SJSA1 (cell line): ENCODE measurements around the gene TFF1. TPM values are rescaled to one million over a fixed set of nuclear protein-coding genes. Genes with fewer than 3 reads are reported as not detected.

ENCODE experiments used
- DNase-seq, 2 experiments: peaks; one replicate each; pipeline ENCODE4 v3.0.0-alpha.2; 2015 to 2020; ENCODE audit warnings: low spot score in 2 of 2, low read depth in 1 of 2
- H3K27ac ChIP-seq: fragments of 250-450 bp; sonication (Bioruptor Pico); 2 replicates; pipeline ENCODE4 v1.5.1; 2020; ENCODE audit warnings: mild to moderate bottlenecking, moderate library complexity
- H3K27me3 ChIP-seq: fragments of 250-450 bp; sonication (Bioruptor Pico); replicated peaks from 2 replicates; pipeline ENCODE4 v1.5.1; 2020; ENCODE audit warnings: mild to moderate bottlenecking, moderate library complexity
- H3K36me3 ChIP-seq: fragments of 250-450 bp; sonication (Bioruptor Pico); 2 replicates; pipeline ENCODE4 v1.5.1; 2020; ENCODE audit warnings: mild to moderate bottlenecking
- H3K4me1 ChIP-seq: fragments of 250-450 bp; sonication (Bioruptor Pico); replicated peaks from 2 replicates; pipeline ENCODE4 v1.6.1; 2021; ENCODE audit warnings: mild to moderate bottlenecking
- H3K4me3 ChIP-seq: fragments of 250-450 bp; sonication (Bioruptor Pico); 2 replicates; pipeline ENCODE4 v1.5.1; 2020; ENCODE audit warnings: mild to moderate bottlenecking
- H3K9me3 ChIP-seq: fragments of 250-450 bp; sonication (Bioruptor Pico); replicated peaks from 2 replicates; pipeline ENCODE4 v1.5.1; 2020; ENCODE audit warnings: mild to moderate bottlenecking
- total RNA-seq: library from RNA; depleted of rRNA; stranded (reverse); fragments of >200 nt; shearing (Covaris generic); gene quantifications from 2 replicates; pipeline ENCODE4 v1.2.3, GENCODE V29; 2014

Gene TFF1
- total RNA-seq, 1 experiment from 2014 or later, result not detected

DNA sequence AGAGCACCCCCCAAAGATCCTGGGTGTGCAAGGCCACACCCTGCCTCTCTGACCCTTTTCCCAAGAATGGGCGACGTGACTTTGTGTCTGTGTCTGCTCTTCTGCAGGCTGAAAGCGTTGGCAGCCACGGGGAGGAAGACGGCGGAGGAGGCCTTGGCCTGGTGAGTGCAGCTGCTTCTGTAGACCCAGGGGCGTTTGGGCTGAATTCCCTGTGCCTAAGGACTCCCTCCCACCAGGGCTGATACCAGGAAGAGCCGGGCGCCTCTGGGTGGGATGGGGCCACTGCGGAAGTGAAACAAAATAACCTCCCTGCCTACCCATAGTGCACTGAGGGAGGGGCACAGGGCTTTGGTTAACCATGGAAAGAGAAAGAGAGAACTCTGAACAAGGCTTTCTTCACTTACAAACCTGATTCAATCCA lies 39.9 kb upstream of the TFF1 start:
- Histone ChIP-seq H3K4me3 (no peak overlapping the region), H3K27me3 (no peaks in the 10 kb centered on the region), H3K36me3 (no peaks in the 10 kb centered on the region), H3K27ac (no peak overlapping the region), H3K9me3 (0 out of 2 replicates have a peak, but pooled peaks cover 1% of the 10 kb centered on the region), H3K4me1 (no peaks in the 10 kb centered on the region)
- DNase-seq, result no peak

DNA sequence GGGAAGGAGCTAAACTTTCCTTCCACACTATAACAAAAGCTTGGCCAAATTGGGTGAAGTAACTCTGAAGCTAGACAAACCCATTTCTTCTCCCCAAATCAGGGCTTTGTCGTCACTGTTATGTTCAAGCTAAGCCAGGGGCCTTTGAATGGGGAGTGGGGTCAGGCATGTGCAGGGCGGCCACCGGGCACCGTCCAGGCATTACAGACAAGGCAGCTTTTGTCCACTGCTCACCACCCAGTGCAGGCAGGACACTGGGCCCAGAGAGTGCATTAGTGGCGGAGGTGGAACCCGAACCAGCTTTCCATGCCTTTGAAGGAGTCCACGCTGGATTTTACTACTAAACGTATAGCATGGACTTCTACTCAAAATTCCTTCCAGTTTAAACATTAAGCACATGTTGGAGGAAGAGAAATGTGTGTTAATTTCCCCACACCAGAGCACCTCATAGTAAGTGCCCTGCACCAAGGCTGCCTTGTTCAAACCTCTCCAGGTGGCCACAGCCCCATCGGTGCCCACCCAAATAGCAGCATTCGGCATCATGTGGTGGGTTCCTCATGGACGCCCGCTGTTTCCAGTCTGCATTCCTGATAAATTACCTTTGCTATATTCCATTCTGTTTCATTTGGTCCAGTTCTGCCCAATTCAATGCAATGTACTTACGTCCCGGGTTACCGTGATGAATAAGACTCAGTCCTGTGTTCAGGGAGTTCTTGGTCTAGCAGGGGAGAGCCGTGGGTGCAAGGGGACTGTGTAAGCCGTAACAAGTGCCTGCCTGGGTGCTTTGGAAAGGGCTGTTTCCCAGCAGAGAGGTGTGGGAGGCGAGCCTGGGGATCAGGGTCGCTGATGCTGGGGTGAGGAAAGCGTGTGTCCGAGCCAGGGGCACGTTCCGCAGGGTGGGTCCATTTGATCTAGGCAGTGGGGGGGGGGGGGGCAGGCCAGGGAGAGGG lies 39.0 kb upstream of the TFF1 start:
- Histone ChIP-seq H3K27ac (no peak overlapping the region), H3K4me1 (peaks cover 6% of the 10 kb centered on the region), H3K9me3 (no peaks in the 10 kb centered on the region), H3K27me3 (no peaks in the 10 kb centered on the region), H3K36me3 (no peaks in the 10 kb centered on the region), H3K4me3 (no peak overlapping the region)
- DNase-seq, result no peak

DNA sequence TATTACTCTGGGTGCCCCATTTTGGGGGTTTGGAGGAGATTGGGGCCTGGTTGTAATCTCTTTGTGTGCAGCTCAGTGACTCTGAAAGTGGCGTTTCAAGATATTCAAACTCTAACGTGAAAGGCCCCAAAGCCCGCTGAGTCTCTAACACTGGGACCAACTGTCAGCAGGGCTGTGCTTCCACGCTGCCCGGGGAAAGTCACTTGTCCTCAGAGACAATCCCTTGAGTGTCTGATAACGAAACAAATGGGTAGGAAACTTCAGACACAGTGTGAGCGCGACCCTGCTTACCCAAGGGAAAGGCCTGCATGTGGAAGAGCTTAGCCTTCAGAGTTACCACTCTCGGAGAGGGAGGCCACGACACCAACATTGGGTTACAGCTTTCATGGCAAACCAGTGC lies 38.2 kb upstream of the TFF1 start:
- DNase-seq, result no peak
- Histone ChIP-seq H3K4me1 (peaks cover 10% of the 10 kb centered on the region), H3K27me3 (no peaks in the 10 kb centered on the region), H3K27ac (no peak overlapping the region), H3K9me3 (no peaks in the 10 kb centered on the region), H3K4me3 (no peak overlapping the region), H3K36me3 (no peaks in the 10 kb centered on the region)

DNA sequence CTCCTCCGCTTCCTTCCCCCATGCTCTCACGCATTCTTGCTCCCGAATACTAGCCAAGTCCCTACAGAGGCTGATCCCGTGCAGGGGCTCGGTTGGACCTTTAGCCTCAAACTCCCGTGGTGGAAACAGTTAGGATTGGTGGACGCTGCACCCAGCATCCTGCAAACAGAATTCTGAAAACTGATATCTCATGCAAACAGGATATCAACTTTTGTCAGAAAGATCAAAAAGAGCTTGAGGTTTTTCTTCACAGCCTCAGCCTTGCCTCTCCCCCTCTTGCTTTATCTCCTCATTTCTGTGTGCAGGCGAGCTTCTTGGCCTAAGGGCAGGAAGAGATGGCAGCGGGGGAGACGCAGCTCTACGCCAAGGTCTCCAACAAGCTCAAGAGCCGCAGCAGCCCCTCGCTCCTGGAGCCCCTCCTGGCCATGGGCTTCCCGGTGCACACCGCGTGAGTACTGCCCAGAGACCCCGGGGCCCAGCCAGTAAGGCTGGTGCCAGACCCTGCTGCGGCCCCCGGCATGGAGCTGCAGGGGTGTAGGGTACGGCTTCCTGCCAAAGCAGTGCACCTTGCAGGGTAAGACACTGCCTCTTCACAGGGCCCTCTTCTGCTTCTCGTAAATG lies 37.4 kb upstream of the TFF1 start, which contains the start of gene UBASH3A:
TSS of gene UBASH3A (plus strand) at position 292 of the 621 bp plus-strand sequence. CDS start at position 336, 44 bp downstream.
- Histone ChIP-seq H3K4me1 (peaks cover 10% of the 10 kb centered on the region), H3K9me3 (no peaks in the 10 kb centered on the region), H3K4me3 (no peak within 1 kb of the TSS), H3K27ac (no peak within 1 kb of the TSS), H3K27me3 (no peaks in the 10 kb centered on the region), H3K36me3 (no peaks in the 10 kb centered on the region)
- DNase-seq, result no peak

DNA sequence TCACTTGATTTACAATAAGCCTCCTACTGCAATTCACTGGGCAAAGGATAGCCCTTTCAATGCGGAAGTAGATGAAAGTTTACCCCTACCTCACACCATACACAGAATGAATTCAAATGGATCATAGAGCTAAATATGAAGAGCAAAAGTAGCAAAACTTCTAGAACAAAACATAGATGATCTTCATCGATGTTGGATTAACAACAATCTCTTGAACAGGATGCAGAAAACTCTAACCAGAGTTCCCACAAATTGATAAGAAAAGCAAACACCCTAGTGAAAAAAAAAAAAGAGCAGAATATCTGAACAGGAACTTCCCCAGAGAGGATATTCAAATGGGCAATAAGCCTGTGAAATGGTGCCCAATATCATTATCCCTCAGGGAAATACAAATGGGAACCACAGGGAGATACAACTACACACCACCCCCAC lies 35.5 kb upstream of the TFF1 start:
- H3K36me3 ChIP-seq, result no peaks in the 10 kb centered on the region
- H3K9me3 ChIP-seq, result no peaks in the 10 kb centered on the region
- no peak for DNase-seq
- H3K4me1 ChIP-seq, result peaks cover 10% of the 10 kb centered on the region
- H3K27me3 ChIP-seq, result no peaks in the 10 kb centered on the region
- no peak overlapping the region for H3K27ac ChIP-seq
- no peak overlapping the region for H3K4me3 ChIP-seq

DNA sequence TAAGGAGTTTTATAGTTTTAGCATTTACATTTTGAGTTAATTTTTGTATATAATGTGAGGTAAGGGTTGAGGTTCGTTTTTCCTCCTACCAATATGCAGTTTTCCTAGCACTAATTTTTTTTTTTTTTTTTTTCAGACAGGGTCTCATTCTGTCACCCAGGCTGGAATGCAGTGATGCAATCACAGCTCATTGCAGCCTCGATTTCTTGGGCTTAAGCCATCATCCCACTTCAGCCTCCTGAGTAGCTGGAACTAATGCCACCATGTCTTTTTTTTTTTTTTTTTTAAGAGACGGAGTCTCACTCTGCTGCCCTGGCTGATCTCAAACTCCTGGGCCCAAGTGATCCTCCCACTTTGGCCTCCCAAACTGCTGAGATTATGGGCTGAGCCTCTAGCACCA lies 34.8 kb upstream of the TFF1 start:
- Histone ChIP-seq H3K4me3 (no peak overlapping the region), H3K9me3 (no peaks in the 10 kb centered on the region), H3K27ac (0 out of 2 replicates have a peak overlapping the region, but pooled peaks have one; percentile 6), H3K27me3 (no peaks in the 10 kb centered on the region), H3K36me3 (no peaks in the 10 kb centered on the region), H3K4me1 (peaks cover 10% of the 10 kb centered on the region)
- peak in 1 of 2 experiments; percentile 23 for DNase-seq

DNA sequence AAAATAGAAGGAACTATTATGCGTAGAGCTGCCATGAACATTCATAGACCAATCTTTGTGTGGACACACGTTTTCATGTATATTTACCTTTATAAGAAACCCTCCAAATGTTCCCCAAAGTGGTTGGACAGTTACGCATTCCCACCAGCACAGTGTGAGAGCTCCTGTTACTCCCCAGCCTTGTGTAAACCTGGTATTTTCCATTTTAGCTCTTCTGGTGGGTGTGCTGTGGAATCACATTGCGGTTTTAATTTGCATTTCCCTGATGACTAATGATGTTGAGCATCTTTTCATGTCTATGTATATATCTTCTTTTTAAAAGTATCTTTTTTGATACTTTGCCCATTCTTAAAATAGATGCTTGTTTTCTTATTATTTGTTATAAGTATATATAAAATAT lies 34.2 kb upstream of the TFF1 start:
- Histone ChIP-seq H3K36me3 (no peaks in the 10 kb centered on the region), H3K27me3 (no peaks in the 10 kb centered on the region), H3K9me3 (no peaks in the 10 kb centered on the region), H3K4me3 (no peak overlapping the region), H3K4me1 (peaks cover 10% of the 10 kb centered on the region), H3K27ac (0 out of 2 replicates have a peak overlapping the region, but pooled peaks have one; percentile 6)
- DNase-seq, result peak in 1 of 2 experiments; percentile 47

DNA sequence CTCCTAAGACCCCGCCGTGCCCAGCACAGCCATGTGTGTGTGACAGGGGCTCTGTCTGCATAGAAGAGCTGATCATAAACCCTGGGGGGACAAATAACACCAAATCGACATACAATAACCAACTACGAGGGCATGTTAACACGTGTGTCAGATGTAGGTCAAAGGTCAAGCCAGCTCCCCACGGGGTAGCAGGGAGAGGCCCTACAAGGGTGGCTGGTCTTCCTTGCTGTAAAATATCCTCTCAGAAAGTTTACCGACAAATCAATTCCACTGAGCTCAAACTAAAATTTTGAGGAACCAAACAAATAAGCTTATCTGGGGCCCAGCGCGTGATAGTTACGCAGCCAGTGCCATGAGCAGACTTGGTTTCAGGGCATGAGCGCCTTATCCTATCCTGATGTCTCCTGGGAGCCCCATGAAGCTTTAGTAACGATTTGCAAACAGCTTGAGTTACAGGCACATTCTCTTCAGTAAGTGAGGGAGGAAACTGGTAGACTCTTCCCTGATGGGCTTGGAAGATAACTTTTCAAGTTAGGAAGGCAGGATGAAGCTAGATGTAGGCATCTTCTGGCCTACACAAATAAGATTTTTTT lies 32.2 kb upstream of the TFF1 start:
- no peak overlapping the region for H3K4me3 ChIP-seq
- no peaks in the 10 kb centered on the region for H3K27me3 ChIP-seq
- no peaks in the 10 kb centered on the region for H3K36me3 ChIP-seq
- H3K27ac ChIP-seq, result no peak overlapping the region
- no peaks in the 10 kb centered on the region for H3K9me3 ChIP-seq
- H3K4me1 ChIP-seq, result peaks cover 10% of the 10 kb centered on the region
- no peak for DNase-seq

DNA sequence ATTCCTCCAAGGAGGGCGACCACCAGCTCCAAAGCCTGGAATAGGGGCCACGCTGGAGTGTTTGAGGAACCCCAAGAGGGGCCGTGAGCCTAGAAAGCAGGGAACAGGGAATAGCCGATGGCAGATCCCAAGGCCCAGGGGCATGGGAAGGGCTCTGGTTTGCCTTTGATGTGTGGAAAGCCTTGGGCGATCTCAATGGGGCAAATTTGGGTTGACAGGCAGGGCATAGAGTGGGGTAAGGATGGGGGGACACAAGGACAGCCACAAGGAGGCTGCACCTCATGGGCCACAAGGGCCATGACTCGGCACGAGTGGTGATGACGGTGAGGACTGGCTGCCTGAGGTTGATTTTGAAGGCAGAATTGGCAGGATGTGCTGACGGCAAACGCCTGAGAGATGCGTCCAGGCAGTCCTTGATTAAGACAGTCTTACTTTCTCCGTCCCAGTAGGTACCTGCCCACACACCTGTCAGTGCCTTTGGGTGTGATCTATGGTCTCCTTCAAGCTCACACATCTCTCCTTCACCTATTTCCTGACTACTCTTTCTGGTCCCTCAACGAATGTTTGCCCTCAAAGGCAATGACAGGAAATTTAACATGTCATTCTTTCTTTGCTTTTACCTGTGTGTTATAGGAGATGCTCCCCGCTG lies 31.5 kb upstream of the TFF1 start:
- Histone ChIP-seq H3K27ac (no peak overlapping the region), H3K9me3 (no peaks in the 10 kb centered on the region), H3K4me3 (no peak overlapping the region), H3K27me3 (no peaks in the 10 kb centered on the region), H3K36me3 (no peaks in the 10 kb centered on the region), H3K4me1 (peaks cover 17% of the 10 kb centered on the region)
- DNase-seq, result no peak

DNA sequence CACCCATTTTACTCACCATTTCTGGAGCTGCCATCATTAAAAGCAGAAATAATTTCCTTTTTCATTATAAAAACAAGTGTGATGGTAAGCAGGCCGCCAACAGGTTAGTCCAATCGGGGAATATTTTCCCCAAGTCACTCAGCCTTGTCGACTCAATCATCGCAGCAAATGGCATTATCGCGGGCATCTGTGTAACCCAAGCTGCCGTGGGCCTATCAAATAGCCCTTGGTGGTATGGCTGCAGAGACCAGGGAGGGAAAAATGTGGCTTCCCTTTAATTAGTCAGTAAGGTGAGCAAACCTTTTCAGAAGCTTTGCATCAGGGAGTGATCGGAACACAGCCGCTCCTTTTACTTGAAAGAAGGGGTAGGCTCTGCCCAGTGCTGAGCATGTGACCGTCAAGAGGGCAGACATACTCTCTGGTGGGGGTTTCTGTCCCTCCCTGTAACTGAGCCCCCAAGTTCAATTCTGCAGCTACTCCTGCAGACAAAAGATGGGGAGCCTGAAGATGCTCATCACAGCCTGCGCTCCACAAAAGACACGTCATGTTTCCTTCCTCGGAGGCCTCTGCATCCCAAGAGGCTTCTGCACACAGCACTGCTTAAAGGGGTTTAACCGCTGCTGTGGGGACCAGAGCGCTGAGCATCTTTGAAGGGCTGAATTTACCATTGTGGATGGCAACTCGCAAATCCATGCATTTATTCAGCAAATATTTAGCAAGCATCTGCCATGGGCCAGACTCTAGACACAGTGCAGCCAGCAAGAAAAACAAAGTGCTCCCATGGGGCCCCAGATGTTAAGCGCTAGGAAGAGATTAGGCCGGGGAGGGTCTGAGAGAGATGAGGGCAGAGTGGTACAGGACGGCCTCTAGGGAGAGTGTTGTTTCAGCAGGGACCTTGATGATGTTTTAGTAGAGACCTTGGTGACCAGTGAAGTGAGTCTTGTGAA lies 30.7 kb upstream of the TFF1 start:
- DNase-seq, result no peak
- Histone ChIP-seq H3K4me3 (no peak overlapping the region), H3K27ac (no peak overlapping the region), H3K9me3 (no peaks in the 10 kb centered on the region), H3K27me3 (no peaks in the 10 kb centered on the region), H3K36me3 (no peaks in the 10 kb centered on the region), H3K4me1 (peaks cover 23% of the 10 kb centered on the region)

DNA sequence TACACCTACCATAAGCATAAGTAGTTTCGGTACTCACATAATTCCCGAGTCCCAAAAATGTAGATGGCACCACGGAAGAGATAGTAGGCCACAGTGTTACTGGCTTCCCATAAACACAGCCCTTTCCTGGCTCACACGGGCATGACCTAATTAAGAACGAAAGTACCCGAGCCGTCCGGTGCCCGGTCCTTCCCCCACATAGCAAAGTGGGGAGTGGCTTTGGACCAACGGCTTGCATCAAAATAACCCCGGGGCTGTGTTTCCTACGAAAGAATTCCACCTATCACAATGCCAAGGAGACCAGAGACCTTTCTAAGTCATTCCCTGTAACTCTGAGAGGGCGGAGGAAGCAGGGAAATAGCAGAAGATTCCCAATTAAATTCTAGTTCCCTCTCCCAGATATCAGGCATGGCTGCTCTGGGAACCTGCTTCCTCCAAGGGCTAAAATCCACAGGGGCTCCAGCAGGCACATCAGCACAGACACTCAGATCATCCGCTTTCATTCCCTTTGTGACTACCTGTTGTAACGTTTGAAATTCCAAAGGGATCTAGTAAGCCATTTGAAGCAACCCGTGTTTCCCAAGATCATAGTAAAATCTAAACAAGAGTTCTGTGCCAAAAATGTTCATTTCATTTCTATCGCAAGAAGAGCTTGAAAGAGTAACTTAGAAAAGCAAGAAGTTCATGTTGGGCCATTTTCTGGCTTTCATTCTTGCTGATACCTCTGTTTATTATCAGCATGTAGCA lies 29.7 kb upstream of the TFF1 start, which contains the start of gene TMPRSS3:
TSS of gene TMPRSS3 (minus strand) at position 148 of the 747 bp plus-strand sequence. CDS start 635 bp downstream, outside the sequence.
- H3K4me1 ChIP-seq, result peaks cover 22% of the 10 kb centered on the region
- DNase-seq, result no peak

DNA sequence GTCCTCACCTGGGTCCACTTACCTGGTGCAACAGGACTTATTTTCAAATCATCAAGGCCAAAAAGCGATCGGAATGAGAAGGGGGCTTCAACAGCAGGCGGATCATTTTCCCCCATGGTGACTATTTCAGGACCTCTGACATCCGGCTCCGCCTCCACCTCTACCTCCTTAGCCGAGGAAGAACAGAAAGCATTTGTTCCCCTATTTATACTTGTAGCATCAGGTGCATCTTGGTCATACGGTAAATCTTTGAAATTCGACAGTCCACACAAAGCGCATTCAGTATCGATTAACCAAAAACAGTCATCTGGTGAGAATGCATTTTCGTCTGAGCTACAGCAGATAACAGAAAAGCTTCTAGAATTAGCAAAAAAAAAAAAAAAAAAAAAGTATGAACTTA lies 29.0 kb upstream of the TFF1 start:
- Histone ChIP-seq H3K4me3 (no peak overlapping the region), H3K27me3 (no peaks in the 10 kb centered on the region), H3K36me3 (no peaks in the 10 kb centered on the region), H3K4me1 (peaks cover 24% of the 10 kb centered on the region), H3K9me3 (no peaks in the 10 kb centered on the region), H3K27ac (no peak overlapping the region)
- DNase-seq, result no peak

More for the DNA sequence above, 29.7 kb upstream of the TFF1 start, which contains the start of gene TMPRSS3:
- no peak within 1 kb of the TSS for H3K4me3 ChIP-seq
- no peaks in the 10 kb centered on the region for H3K9me3 ChIP-seq
- H3K27ac ChIP-seq, result no peak within 1 kb of the TSS
- no peaks in the 10 kb centered on the region for H3K27me3 ChIP-seq
- H3K36me3 ChIP-seq, result no peaks in the 10 kb centered on the region
